ENCODE data around the gene CCL28.
"Not testable (repeated sequence)": the region's sequence is repeated elsewhere in the genome, so short reads cannot be mapped to it uniquely, and the experiment has no call there.

CCL28 gene

DNA sequence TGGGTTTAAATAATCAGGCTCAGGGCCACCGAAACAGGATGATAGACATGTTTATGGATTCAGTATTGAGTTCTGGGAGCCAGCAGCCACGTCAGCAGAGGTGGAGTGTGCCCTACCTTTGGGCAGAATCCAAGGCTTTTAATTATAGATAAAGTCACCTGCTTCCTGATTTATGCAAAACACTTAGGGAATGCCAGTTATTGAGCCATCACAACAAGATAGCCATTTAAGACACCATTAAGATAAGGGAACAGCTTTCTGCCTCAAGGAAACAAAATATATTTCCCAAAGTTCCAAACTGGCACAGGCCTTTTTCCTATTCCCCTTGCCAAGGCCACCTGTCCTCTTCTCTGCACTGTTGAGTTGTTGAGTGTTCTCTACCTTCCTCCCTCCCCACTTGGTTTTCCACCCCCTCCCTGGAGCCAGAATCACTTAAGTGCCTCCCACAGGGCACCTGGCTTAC, 2.4 kb downstream of the CCL28 start:
- no peak for DNase-seq

DNA sequence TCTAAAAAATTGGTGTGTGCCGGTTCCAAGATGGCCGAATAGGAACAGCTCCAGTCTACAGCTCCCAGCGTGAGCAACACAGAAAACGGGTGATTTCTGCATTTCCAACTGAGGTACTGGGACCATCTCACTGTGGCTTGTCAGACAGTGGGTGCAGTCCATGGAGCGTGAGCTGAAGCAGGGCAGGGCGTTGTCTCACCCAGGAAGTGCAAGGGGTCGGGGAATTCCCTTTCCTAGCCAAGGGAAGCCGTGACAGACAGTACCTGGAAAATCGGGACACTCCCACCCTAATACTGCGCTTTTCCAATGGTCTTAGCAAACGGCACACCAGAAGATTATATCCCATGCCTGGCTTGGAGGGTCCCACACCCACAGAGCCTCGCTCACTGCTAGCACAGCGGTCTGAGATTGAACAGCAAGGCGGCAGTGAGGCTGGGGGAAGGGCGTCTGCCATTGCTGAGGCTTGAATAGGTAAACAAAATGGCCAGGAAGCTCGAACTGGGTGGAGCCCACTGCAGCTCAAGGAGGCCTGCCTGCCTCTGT, 9.6 kb downstream of the CCL28 start:
- DNase-seq, result not testable (repeated sequence)

DNA sequence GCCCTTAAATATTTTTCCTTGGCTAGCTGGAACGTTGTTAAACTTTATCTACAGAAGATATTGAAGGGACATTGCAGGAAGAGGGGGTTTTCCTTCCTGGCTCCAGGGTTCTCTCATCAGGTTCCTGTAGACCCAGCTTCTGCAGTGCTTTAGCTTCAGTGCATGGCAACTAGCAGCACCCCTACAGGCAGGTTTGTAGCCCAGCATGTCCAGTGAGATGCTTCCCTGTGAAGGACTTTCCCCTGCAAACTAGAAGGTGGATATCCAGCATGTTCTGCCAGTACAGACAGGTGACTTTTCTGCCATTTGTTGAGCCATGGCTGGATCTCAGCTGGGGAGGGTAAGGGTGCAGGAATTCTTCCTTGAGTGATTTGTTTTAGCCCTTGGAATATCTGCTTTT, 10.4 kb downstream of the CCL28 start:
- DNase-seq, result no peak

DNA sequence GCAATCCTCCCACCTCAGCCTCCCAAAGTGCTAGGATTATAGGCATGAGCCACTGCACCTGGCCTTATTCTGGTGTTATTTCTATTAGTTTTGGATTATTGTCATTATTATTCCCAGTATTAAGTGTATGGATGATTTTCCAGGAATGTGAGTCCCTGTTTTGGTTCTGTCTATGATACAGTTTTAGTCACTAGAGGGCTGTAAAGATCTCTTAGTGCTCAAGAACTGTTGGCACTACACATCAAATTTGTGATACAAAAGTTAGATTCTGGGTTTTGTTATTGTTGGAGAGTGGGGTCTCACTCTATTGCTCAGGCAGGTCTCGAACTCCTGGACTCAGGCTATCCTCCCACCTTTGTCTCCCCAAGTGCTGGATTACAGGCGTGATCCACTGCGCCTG, 12.1 kb downstream of the CCL28 start:
- no peak for DNase-seq

DNA sequence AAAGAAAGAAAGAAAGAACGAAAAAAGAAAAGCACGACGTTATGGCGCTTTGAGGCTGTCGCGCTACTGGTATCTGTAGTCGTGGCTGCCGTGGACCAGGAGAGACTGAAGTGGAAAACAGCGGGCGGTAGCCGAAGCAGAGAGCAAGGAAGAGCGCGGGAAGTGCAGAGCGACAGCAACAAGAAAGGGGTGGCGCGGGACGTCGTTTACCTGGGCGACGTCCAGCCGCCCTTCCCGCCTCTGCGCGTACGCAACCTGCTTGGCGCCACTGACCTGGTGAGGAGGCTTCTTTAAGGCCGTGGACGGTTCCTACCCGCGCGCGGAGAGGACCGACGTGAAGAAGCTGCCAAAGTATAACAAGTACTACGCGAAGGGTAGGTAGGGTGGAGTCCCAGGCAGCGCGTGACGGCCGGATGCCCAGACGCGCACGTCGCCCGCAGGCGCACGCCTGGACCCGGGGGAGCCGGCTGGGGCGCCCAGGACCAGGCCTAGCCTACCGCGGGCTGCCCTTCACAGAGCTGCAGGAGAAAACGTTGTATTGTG, 15.4 kb downstream of the CCL28 start:
- peak; percentile 73 for DNase-seq

DNA sequence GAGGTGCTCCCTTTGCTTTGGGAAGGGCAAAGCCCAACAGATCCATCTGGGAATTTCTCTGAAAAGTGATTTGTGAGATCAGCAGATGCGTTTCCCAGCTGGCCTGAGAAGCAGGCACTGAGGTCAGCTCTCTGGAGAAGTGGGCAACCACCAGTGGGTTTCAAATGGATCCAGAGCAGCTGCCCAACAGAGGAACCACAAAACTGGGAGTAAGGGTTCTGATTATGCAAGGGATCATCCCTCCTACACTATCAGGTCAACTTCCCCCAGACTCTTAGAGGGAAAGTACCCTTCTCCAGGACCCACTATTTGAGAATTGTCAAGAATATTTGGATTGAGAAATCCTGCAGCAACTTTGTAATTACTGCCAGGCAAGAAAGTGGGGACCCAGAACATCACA, 21.7 kb downstream of the CCL28 start:
- DNase-seq, result no peak

DNA sequence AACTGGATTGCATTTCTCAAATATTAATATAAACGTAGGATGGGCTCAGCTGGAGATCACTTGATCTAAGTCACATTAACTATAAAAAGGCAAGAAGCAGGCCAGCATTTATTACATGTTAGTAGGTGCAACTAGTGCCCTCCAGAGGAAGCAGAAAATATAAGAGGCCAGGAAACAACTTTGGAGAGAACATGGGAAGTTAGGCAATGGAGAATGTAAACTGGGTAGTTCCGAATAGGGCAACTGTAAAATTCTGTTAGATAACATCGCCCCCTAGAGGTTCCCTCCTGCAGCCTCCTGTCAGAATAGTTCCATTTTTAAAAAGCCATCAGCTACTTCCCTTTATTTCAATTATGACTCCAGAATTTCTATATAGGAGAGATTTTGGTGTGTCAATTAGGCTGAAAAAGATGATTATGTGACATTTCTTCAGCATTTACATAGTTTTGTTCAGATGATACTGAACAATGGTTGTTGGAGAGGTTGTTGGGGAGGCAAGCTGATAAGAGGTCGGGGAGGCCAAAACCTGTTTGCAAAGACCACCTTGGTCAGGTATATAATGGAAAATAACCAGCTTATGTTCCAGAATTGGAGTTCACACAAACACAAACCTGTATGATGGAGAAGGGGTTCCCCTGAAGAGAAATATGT, 22.4 kb downstream of the CCL28 start:
- DNase-seq, result peak; percentile 73

DNA sequence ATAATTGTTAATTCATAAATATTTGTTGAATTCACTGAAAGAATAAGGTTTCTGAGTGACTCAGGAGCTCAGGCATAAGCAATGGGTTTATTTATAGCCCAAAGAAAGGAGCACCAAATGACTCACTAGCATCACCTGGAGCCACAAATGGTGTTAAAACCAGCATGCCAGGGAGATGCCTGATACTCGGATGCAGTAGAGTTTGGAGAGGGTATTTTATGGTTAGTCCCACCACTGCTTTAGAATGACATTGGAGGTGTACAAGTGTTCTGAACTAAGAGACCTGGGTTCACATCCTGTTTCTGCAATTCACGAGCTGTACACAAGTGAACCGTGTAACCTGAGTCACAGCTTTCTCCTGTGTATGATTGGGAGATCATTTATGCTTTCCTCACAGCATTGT, 25.2 kb downstream of the CCL28 start:
- no peak for DNase-seq

DNA sequence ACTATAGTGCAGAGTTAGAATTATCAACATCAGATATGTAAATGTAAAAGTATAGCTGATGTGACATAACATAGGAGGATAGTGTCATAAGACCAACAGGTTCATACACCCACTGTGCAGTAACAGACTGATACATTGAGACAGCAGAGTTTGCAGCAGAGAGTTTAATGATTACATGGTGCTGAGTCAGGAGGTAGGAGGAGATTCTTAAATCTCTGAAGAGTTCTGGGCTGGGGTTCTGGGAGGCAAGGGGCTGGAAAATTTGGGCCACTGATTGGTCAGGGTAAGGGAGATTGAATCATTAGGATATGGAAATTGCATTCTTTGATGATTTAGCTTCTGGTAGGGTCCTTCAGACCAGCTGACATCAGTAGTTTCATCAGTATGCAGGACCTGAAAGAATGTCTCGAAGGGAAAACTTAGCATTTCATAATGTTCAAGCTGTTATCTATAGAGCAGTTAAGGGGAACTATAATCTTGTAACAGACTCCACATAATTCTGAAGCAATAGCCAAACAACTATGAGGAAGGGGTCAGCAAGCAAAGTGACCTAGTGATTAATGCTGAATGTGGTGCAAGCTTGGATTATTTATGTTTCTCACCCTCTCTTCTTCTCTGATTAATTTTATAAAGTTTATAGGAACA, 35.6 kb downstream of the CCL28 start:
- no peak for DNase-seq

DNA sequence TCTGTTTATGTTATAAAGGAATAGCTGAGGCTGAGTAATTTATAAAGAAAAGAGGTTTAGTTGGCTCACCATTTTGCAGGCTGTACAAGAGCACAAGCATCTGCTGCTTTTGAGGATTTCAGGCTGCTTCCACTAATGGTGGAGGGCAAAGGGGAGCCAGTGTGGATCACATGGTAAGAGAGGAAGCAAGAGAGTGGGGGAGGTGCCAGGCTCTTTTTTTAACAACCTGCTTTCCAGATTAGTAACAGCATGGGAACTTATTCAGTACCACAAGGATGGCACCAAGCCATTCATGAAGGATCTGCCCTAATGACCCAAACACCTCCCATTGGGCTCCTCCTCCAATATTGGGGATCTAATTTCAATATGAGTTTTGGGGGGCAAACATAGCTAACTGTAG, 40.4 kb downstream of the CCL28 start:
- no peak for DNase-seq

DNA sequence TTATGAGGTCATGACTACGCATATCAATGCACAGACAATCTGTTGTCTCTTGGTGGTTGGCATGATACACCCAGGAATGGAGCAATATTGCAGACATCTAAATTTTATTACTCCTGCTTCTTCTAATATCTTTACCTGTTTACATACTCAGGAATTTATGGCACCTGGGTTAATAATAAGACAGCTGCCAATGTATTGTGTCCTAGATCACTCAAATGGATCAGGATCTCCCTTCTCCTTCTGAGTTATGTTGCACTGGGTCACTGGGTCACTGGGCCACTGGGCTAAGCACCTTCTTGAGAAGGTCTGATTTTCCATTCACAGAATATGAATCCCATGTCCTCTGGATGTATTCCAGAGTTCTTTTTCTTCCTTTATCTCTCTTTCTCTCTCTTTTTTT, 41.8 kb downstream of the CCL28 start:
- DNase-seq, result no peak

DNA sequence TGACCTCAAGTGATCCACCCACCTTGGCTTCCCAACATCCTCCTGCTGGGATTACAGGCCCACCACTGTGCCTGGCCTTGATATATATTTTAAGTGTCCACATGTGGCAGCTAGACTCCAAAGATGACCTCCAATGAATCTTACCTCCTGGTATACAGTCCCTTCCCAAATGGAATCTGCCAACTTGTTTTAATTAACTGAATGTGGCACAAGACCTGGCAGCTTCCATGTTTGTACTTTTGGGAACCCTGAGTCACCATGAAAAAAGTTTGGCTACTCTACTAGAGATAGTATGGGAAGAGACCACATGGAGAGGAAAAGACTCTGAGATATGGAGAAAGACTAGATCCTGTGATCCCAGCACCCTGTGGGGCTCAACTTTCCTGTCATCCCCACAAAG, 42.5 kb downstream of the CCL28 start:
- no peak for DNase-seq

DNA sequence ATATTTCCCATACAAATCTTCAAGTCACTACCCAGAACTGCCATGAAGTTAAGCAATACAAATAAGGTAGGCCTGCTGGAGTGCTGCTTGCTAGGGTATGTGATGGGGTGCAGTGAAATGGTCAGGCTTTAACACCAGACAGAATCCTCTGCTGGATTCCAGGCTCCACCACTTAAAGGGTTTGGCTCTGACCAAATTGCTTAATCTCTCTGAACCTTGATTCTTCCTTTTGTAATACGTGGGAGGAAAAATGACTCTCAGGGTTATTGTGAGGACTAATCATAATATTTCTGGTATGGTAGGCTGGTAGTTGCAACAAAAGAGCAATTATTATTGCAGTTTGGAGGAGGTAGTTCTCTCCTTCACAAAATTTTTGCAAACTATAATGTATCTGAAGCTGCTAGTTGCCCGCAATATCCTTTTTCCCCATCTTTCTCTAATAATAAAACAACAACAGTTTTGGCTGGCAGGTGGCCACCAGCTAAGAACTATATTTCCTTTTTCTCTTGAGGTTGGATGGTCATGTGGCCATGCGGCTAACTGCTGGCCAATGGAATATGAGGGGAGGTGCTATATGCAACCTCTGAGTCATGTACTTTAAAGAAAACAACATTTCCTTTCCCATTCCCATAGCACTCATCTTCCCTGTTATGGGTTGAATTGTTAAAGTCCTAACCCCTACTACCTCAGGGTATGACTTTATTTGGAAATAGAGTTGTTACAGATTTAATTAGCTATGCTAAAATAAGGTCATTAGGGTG, 44.1 kb downstream of the CCL28 start:
- no peak for DNase-seq

DNA sequence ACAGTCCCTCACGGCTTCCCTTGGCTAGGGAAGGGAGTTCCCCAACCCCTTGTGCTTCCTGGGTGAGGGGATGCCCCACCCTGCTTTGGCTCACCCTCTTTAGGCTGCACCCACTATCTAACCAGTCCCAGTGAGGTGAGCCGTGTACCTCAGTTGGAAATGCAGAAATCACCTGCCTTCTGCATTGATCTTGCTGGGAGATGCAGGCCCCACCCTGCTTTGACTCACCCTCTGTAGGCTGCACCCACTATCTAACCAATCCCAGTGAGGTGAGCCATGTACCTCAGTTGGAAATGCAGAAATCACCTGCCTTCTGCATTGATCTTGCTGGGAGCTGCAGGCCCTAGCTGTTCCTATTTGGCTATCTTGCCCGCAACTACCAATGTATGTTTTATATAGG, 44.7 kb downstream of the CCL28 start:
- no peak for DNase-seq

DNA sequence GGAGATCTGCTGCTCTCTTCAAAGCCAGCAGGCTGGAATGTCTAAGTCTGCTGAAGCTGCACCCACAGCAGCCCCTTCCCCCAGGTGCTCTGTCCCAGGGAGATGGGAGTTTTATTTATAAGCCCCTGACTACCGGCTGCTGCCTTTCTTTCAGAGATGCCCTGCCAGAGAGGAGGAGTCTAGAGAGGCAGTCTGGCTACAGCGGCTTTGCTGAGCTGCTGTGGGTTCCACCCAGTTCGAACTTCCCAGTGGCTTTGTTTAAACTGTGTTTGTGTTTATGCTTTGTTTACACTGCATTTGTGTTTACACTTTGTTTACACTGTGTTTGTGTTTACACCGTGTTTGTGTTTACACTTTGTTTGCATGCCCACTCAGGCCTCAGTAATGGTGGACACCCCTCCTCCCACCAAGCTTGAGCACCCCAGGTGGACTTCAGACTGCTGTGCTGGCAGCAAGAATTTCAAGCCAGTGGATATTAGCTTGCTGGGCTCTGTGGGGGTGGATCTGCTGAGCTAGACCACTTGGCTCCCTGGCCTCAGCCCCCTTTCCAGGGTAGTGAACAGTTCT, 45.4 kb downstream of the CCL28 start:
- not testable (repeated sequence) for DNase-seq

DNA sequence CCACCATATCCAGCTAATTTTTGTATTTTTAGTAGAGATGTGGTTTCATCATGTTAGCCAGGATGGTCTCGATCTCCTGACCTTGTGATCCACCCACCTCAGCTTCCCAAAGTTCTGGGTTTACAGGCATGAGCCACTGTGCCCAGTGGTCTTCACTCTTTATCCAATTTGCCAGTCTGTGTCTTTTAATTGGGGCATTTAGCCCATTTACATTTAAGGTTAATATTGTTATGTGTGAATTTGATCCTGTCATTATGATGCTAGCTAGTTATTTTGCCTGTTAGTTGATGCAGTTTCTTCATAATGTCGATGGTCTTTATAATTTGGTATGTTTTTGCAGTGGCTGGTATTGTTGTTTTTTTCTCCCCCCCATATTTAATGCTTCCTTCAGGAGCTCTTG, 47.0 kb downstream of the CCL28 start:
- DNase-seq, result not testable (repeated sequence)

DNA sequence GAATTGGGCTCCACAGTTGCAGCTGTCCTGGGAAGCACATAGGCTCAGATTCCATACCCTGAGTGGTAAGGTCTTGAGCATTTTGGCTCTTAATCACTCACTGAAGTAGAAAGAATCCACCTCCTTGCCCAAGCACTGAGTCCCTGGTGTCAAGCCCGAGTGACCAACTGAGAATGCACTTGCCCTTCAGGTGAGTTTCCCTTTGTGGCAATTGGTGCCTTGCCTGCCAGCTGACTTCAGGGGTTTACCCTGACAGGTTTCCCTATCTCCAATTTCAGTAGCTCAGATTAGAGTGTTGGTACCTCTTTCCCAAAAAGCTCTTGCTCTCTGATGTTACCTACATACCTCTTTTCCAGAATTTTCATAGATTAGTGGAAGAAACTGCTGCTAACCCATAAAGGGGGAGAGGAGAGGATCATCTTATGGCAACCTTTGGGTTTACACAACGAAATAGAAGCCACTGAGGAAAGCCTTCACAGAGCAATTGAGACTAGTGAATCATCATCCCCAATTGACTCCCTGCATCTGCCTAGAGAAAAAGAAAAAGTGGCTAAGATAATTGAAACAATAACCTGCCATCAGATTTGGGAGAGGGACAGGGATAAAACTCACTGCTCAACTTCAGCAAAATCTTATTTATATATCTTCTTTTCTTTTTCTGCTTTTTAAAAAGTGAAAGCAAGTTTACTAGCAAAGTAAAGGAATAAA, 48.6 kb downstream of the CCL28 start:
- DNase-seq, result no peak

DNA sequence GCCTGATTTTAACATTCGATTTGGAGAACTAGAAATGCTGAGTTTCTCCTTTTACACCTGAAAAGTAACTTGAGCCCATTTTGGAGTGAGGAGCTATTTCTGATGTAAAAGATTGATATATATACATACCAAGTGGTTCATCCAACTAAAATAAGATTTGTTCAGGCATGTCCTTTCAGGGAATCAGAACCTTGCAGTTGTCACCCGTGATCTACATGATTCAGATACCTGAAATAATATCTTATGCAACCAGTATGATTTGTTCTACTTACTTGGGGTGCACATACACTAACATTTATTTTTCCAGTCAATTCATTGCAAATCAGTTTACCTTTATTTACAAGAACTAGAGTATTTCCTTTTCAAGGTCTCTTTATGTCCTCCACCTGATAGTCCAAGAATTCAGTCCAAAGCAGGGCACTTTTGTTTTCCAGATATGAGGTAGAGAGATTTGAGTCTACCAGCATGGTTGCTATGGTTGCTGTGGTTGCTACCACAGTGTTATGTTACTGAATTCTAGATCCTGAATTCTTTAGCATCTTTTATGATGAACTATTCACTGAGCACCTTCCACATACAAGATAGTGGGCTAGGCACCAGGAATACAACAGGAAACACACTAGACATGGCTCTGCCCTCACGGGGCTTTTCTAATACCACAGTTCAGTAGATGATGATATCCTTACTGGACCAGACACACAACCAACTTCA, 49.3 kb downstream of the CCL28 start:
- no peak for DNase-seq

DNA sequence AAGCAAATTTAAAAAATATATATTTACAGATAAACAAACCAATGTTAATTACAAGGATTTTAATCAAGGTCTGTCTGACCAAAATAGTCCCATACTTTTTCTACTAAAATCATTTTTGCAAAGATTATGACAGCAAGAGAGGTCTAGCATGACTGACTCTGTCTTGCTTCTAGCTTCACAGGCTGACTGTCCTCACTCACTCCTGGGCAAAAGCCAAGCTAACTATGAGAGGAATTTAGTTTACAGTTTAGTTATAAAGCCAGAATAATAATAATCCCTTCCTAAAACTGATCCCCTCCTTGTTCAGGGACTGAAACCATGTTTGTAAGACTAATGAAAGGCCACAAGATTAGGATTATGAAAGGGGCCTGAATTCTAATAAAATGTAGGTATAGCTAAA, 53.5 kb downstream of the CCL28 start:
- no peak for DNase-seq

DNA sequence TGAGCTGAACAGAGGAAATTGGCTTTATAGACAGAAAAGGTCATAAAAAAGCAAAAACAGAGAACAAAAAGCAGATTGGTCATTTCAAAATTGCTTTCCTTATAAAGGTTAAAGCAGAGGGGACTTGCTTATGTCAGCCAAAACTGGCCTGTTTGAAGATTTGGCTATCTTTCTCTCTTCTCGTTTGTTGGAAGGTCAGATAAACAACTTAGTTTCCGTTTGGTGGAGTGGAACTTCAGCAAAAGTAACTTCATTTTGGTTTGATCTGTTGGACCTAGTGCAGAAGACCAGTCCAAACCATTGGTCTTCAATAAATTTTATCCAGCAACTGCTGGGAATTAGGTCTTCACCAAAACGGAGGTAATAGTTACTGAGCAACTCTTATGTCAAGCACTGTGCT, 53.9 kb downstream of the CCL28 start:
- no peak for DNase-seq

DNA sequence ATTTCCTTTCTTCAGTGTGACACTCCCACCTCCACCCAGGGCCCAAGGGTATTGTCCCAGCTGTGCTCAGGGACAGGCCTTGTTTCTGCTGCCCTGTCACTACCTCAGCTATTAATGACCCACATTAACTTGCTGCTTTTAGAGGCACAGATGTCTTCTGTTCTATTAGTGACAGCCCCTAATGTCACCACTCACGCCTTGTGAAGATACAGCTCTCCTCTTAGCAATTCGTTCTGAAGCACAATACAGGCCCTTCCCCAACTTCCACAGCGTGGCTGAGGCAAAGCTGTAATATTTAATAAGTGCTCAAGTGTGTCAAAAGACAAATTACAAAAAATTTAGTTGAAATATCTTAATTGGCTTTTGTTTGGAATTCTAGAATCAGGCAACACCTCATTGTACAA, 54.3 kb downstream of the CCL28 start:
- no peak for DNase-seq

DNA sequence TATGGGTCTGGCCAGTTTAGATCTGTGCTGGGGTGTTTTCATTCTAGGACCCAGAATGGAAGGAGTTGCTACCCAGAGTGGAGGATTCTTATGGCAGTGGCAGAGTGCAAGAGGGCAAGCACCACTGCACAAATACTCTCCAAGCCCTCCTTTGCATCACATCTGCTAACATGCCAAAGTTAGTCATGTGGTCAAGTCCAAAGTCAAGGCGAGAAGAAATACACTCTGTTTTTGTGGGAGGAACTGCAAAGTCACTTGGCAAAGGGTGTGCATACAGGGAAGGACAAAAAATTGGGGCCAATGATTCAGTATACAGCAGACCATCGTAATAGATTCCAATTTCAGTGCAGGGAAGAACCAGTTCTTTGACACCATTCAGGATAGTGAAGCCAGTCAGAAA, 55.1 kb downstream of the CCL28 start:
- DNase-seq, result no peak
